Right atrium auricular region (tissue), 2 donors: Measurements from ENCODE around the gene MYO5C. TPM values are rescaled to one million over a fixed set of nuclear protein-coding genes. Genes with fewer than 3 reads are reported as not detected.
"Not testable (repeated sequence)": the region's sequence is repeated elsewhere in the genome, so short reads cannot be mapped to it uniquely, and the experiment has no call there.

ENCODE experiments used
- DNase-seq: peaks from one replicate; pipeline ENCODE4 v3.0.0-alpha.2; 2019; ENCODE audit warnings: low spot score
- H3K27ac ChIP-seq, 2 donors: fragments of 200-600 bp; sonication (generic); 1 replicate in 1 of 2; 2 replicates in 1 of 2; pipeline ENCODE4 v1.5.1; 2016 to 2019
- H3K27me3 ChIP-seq, 2 donors: fragments of 200-600 bp; sonication (generic); one replicate each; pipeline versions ENCODE4 v1.5.1 to v1.6.0; 2017 to 2019
- H3K36me3 ChIP-seq: fragments of 200-600 bp; sonication (generic); one replicate; pipeline ENCODE4 v1.5.1; 2016
- H3K4me1 ChIP-seq, 2 donors: fragments of 200-600 bp; sonication (generic); one replicate each; pipeline versions ENCODE4 v1.5.1 to v1.6.0; 2017 to 2019
- H3K4me3 ChIP-seq, 2 donors: fragments of 200-600 bp; sonication (generic); 1 replicate in 1 of 2; 2 replicates in 1 of 2; pipeline ENCODE4 v1.5.1; 2017 to 2019; ENCODE audit warnings: mild to moderate bottlenecking in 1 of 2, moderate library complexity in 1 of 2
- H3K9me3 ChIP-seq, 2 donors: fragments of 200-600 bp; sonication (generic); one replicate each; pipeline ENCODE4 v1.5.1; 2019
- total RNA-seq, 2 donors: library from RNA; depleted of rRNA; stranded (reverse); fragments of >200 nt; gene quantifications; one replicate each; pipeline ENCODE4 v1.1.0, GENCODE V29; 2016
- TF ChIP-seq, protein P1 (sequence below), 2 donors: fragments of 200-600 bp; sonication (generic); IDR thresholded peaks; one replicate each; pipeline ENCODE4 v1.5.1; 2019; ENCODE audit warnings: antibody characterized with exemption in 2 of 2

MYO5C gene
- total RNA-seq, 2 donors from 2014 or later, result 2.0 to 5.3 TPM

DNA sequence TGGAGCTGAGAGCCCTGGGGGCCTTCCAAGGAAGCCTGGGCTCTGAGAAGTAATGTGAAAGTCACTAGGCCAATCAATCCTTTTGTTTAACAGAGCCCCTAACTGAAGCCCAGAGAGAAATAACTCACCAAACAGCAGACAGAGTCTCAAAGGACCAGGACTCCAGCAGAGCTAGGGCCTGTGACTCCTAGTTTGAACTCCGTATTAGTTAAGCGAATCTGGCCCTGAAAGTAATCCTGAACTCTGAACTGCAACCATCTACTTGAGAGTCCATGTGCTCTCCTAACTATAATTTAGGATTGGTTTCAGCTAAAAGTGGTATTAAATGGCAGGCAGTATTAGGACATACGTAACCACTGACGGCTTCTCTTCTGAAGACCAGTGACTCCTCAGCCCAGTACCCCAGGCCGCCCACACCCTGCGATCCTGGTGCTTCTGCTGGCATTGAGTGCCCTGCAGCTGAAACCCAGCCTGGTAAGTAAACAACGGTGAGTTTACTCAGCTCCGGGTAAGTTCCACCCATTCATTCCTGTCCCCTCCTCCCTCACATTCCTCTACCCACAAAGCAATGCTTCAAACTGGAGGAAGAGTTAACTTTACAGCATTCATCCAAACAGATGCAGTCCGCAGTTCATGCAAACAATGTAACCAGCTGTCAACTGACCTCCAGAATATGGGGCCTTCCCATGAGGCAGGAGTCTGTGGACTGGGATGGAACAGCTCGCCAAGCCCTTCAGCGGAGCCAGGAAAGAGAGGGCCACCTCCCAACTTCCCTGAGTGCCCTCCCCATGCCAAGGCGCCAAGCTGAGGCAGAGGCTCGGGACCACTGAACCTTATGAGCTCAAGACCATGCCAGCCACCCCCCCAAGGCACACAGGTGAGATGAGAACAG lies 7.3 kb downstream of the MYO5C start:
- Histone ChIP-seq H3K27me3 (no peaks in the 10 kb centered on the region), H3K36me3 (no peaks in the 10 kb centered on the region), H3K27ac (no peak overlapping the region), H3K4me1 (peaks cover 0 to 4% of the 10 kb centered on the region in 2 donors), H3K9me3 (no peaks in the 10 kb centered on the region), H3K4me3 (no peak overlapping the region)
- no peak for DNase-seq
- TF ChIP-seq, protein P1, sequence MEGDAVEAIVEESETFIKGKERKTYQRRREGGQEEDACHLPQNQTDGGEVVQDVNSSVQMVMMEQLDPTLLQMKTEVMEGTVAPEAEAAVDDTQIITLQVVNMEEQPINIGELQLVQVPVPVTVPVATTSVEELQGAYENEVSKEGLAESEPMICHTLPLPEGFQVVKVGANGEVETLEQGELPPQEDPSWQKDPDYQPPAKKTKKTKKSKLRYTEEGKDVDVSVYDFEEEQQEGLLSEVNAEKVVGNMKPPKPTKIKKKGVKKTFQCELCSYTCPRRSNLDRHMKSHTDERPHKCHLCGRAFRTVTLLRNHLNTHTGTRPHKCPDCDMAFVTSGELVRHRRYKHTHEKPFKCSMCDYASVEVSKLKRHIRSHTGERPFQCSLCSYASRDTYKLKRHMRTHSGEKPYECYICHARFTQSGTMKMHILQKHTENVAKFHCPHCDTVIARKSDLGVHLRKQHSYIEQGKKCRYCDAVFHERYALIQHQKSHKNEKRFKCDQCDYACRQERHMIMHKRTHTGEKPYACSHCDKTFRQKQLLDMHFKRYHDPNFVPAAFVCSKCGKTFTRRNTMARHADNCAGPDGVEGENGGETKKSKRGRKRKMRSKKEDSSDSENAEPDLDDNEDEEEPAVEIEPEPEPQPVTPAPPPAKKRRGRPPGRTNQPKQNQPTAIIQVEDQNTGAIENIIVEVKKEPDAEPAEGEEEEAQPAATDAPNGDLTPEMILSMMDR (IDR thresholded peaks at IDR 0.05), result no peak

DNA sequence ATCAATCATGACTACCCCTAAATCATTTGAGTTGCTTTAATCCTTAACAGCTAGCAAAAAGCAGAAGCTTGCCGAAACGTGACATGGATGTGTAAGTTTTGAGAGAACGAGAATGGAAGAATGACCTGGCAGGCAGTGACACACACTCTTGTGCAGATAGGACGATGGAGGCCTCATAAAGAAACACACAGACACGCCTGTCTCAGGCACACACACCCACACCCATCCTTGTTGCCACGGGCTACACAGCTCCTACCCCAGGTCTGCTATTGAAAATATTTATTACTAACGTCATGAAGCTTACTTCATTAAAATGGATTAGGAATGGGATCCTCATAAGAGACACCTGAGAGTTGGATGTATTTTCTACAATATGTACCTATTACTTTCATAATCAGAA lies 8.5 kb downstream of the MYO5C start:
- no peaks in the 10 kb centered on the region for H3K36me3 ChIP-seq
- TF ChIP-seq, protein P1 (IDR thresholded peaks at IDR 0.05), result no peak
- H3K9me3 ChIP-seq, result no peaks in the 10 kb centered on the region
- H3K4me1 ChIP-seq, result peaks cover 0 to 4% of the 10 kb centered on the region in 2 donors
- no peaks in the 10 kb centered on the region for H3K27me3 ChIP-seq
- no peak overlapping the region for H3K4me3 ChIP-seq
- H3K27ac ChIP-seq, result no peak overlapping the region
- no peak for DNase-seq

DNA sequence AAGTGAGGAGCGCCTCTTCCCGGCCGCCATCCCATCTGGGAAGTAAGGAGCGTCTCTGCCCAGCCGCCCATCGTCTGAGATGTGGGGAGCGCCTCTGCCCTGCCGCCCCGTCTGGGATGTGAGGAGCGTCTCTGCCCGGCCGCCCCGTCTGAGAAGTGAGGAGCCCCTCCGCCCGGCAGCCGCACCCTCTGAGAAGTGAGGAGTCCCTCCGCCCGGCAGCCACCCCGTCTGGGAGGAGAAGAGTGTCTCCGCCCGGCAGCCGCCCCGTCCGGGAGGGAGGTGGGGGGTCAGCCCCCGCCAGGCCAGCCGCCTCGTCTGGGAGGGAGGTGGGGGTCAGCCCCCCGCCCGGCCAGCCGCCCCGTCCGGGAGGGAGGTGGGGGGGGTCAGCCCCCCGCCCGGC lies 9.7 kb downstream of the MYO5C start:
- H3K4me1 ChIP-seq, H3K27ac ChIP-seq, H3K9me3 ChIP-seq, H3K4me3 ChIP-seq, H3K36me3 ChIP-seq, H3K27me3 ChIP-seq, DNase-seq: not testable (repeated sequence)

DNA sequence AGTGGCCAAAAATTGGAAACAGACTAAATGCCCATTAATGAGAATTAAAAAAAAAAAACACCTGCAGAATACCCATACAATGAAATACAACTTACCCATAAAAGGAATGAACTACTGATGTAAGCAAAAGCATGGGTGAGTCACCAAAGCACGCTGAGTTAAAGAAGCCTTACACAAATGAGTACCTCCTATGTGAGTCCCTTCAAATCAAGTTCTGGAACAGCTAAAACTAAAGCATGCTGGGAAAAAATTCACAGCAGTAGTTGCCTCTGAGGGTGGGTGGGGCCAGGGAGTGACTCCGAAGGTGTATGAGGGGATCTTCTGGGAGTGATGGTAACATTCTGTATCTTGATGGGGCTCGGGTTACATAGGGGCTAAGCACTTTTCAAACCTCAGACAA lies 11.4 kb downstream of the MYO5C start:
- Histone ChIP-seq H3K27me3 (no peaks in the 10 kb centered on the region), H3K36me3 (no peaks in the 10 kb centered on the region), H3K4me3 (no peak overlapping the region), H3K27ac (no peak overlapping the region), H3K9me3 (no peaks in the 10 kb centered on the region), H3K4me1 (no peaks in the 10 kb centered on the region)
- no peak for DNase-seq
- TF ChIP-seq, protein P1 (IDR thresholded peaks at IDR 0.05), result no peak

DNA sequence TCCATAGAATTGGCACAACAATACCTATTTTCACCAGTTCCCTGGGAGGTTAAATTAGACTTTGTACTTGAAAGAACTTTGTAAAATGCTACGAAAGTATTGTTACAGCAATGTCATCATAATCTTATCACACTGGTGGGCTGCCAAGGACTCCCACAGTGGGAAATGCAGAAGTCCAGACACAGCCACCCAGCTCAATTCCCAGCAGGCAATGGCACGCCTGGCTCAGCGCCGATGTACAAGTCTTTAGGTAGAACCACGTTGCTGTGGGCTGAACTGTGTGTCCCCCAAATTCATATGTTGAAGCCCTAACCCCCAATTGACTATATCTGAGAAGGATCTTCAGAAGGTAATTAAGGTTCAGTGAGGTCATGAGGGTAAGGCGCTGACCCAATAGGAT lies 12.3 kb downstream of the MYO5C start:
- H3K4me3 ChIP-seq, result no peak overlapping the region
- no peaks in the 10 kb centered on the region for H3K4me1 ChIP-seq
- no peaks in the 10 kb centered on the region for H3K36me3 ChIP-seq
- DNase-seq, result no peak
- no peak overlapping the region for H3K27ac ChIP-seq
- no peaks in the 10 kb centered on the region for H3K27me3 ChIP-seq
- TF ChIP-seq, protein P1 (IDR thresholded peaks at IDR 0.05), result no peak
- H3K9me3 ChIP-seq, result no peaks in the 10 kb centered on the region

DNA sequence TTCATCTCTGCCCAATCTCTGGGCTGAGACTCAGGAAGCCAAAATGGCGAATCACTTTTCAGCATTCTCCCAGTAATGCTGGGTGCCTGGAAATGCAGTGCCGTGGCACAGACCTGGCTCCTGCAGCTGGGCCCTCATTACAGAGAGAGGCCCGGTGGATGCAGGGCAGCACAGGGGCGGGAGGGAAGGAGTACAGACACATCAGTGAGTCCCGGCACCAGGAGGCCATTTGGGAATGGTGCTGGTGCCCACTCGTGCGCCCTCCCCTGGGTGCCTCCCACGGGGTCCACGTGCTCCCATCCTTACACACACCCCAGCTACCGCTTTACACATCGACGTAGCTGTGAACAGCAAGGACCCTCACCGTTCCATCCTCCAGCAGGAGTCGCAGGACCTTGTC lies 13.2 kb downstream of the MYO5C start:
- TF ChIP-seq, protein P1 (IDR thresholded peaks at IDR 0.05), result no peak
- Histone ChIP-seq H3K9me3 (no peaks in the 10 kb centered on the region), H3K4me3 (no peak overlapping the region), H3K36me3 (no peaks in the 10 kb centered on the region), H3K27me3 (no peaks in the 10 kb centered on the region), H3K4me1 (no peaks in the 10 kb centered on the region), H3K27ac (no peak overlapping the region)
- DNase-seq, result no peak
